SK-N-MC (cell line): ENCODE data around the gene OLFML2A.

Source experiments
- EZH2 ChIP-seq: fragments of 200-600 bp; sonication (generic); IDR thresholded peaks from one replicate; pipeline ENCODE4 v1.6.1; 2017; ENCODE audit warnings: antibody characterized with exemption
- FOXP2 ChIP-seq: optimal IDR thresholded peaks from 2 replicates; pipeline ENCODE3; 2011; ENCODE audit warnings: mild to moderate bottlenecking, moderate library complexity; ENCODE audit not compliant: insufficient read depth; ENCODE audit errors: extremely low read length, control extremely low read depth
- POLR2AphosphoS5 ChIP-seq: IDR thresholded peaks from 2 replicates; pipeline ENCODE4 v1.6.1; 2012; ENCODE audit warnings: mild to moderate bottlenecking, low read depth, low read length, borderline replicate concordance

GRCh38 chr9:124741662-124742061 is 35.3 kb upstream of the OLFML2A start:
- no peak for TF ChIP-seq EZH2
- no peak for TF ChIP-seq POLR2AphosphoS5
- TF ChIP-seq FOXP2, result no peak
